Measurements from ENCODE around the gene MYO18B.

Gene MYO18B

DNA sequence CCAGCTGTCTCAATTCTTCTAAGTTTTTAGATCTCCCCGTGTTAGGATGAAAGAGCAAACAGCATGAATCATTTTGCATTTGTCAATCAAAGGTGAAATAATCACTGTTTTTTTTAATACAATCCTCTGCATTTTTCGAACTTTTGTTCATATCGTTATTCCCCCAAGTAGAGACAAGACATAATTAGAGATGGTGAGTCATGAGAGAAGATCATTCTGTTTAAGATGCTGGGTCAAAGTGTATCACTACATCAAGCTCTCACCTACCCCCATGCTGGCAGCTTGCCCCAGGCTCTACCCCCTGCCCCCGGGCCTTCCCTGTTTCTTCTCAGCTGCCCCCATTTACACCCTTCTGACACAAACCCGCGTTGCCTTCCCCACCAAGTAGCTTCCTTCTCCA, 30.5 kb upstream of the MYO18B start:
- no peak for DNase-seq

DNA sequence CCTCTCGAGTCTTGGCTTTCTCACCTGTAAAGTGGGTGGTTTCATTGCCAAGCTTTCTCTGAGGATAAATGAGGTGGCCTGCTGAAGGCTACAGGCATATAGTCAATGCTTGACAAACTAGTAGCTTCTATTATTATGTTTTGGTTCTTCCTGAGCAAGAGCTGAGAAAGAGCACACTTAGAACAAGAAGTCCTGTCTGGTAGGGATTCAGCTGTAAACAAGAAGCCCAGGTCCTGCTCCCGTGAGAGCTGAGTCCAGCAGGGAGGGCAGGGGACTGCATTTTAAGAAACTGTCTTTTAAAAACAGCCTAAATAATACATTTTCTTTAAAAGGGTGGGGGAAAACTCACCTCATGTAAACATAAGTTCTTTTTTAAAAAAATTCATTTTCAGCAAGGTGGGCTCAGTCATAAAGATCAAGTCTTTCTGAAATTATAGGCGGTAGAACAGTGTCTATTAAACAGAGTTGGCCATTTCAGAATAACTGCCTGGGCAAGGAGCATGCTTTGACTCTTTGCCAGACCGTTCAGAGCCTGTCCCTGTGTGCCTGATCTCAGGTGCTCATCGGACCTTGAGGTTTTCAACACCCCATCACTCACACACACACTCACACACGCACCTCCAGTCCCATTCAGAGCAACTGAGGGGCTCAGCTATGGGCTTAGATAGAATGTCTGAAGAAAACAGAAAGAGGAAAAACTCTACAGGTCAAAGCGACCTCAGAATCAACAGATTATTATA, 29.2 kb upstream of the MYO18B start:
- DNase-seq, result no peak

- DNase-seq, result no peak
These were observed 27.9 kb upstream of the MYO18B start for GRCh38 chr22:25714070-25714469.

GRCh38 chr22:25714739-25715138, 27.2 kb upstream of the MYO18B start:
- no peak for DNase-seq

- DNase-seq, result no peak
These were observed 25.4 kb upstream of the MYO18B start for GRCh38 chr22:25716637-25717036.

DNA sequence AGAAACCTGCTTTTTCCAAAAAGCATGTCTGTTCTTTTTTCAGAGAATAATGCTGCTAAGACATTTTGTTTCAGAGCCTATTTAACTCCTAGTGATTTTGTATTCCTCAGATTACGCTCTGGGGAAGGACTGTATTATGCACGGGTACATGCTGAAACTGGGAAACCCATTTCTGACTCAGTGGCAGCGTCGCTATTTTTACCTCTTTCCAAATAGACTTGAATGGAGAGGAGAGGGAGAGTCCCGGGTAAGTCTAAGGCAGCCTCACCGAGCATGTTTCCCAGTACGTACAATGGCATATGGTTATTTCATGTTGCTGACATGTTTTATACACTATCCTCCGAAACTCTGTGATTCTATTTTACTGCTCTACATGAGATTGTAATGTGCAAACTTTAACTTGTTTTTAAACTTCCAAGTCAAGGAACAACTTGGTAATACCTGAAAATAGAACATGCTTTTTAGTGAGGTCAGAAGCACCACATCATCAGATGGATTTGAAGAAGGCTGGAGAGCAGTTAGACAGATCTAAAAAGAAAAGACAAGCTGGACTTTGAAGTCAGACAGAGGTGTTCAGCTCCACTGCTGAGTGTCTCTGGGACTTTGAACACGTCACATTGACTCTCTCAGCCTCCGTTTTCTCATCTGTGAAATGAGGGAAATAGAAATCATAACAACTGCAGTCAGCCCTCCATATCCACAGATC, 23.7 kb upstream of the MYO18B start:
- DNase-seq, result no peak

DNA sequence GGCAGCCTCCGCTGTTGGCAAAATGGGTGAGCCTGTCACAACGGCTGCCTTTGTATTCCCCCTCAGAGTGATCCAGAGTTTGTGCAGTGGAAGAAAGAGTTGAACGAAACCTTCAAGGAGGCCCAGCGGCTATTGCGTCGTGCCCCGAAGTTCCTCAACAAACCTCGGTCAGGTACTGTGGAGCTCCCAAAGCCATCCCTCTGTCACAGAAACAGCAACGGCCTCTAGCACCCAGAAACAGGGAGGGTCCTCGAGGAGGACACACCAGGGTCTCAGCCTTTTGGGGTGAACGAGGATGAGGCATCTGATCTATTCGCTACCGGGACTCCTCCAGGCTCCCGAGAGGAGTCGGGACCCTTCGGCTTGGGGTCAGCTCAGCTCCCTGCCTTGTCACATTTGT, 19.8 kb upstream of the MYO18B start:
- no peak for DNase-seq

GRCh38 chr22:25722626-25723025, 19.4 kb upstream of the MYO18B start:
- DNase-seq, result no peak

- no peak for DNase-seq
These were observed 15.7 kb upstream of the MYO18B start for GRCh38 chr22:25726241-25726640.

DNA sequence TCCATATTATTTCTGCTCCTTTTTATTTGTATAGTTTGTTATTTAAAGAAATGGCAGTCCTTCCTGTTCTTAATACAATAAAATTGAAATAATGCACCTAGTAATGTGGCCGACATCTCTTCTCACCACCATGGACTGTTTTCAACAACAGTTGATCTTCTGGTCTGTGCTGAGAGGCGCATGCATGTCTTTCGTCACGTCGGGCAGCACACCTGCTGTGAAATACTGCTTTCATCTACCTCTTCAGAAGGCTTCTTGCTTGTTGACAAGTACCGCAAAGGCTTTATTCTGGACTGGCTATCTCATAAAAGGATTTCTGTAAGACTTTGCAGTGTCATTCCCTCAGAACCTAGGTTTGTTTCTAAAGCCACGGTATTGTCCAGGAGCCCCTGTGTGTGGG, 13.9 kb upstream of the MYO18B start:
- no peak for DNase-seq

GRCh38 chr22:25729016-25729995, 12.7 kb upstream of the MYO18B start:
- no peak for DNase-seq

DNA sequence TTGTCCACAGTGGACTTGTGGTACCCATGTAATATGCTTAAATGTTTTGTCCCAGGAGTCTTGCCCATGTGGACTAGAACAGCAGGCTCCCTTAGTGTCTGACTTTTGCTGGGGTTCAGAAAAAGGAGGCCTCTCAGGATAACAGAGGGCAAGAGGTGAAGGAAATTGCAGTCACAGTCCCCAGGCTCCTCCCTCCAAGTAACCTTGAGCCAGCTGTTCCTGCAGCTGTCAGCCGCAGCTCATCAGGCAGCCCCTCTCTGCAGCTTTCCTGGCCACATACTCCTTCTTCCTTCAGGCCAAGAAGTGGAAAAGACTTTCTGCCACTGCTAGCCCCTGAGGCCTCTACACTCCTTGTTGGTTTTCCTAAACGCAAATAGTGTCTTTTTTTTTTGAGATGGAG, 6.3 kb upstream of the MYO18B start:
- no peak for DNase-seq

DNA sequence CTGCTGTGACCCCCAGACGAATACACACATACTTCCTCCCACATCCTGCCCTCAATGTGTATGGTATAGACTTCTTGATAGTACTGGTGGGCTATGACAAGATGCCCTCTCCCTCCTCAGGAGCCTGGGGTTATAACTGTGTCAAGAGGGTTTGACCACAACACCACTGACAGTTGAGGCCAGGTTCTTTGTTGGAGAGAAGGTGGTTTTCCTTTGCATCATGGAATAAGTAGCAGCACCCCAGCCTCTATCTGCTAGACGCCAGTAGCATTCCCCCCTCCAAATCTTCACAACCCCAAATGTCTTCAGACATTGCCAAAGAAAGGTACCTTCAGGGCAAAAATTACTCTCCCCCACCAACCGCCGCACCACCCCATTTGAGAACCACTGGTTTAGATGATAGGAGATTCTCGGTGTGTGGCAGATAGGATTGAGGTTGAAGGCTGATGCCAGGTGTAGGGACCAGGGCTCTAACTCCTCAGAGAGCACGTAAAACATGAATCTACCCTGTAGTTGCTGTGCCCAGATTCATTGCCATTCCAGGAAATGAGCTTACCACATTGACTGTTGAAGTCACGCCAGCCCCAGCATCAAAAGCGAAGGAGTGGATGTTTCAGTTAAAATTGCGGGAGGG, 5.5 kb upstream of the MYO18B start:
- no peak for DNase-seq

DNA sequence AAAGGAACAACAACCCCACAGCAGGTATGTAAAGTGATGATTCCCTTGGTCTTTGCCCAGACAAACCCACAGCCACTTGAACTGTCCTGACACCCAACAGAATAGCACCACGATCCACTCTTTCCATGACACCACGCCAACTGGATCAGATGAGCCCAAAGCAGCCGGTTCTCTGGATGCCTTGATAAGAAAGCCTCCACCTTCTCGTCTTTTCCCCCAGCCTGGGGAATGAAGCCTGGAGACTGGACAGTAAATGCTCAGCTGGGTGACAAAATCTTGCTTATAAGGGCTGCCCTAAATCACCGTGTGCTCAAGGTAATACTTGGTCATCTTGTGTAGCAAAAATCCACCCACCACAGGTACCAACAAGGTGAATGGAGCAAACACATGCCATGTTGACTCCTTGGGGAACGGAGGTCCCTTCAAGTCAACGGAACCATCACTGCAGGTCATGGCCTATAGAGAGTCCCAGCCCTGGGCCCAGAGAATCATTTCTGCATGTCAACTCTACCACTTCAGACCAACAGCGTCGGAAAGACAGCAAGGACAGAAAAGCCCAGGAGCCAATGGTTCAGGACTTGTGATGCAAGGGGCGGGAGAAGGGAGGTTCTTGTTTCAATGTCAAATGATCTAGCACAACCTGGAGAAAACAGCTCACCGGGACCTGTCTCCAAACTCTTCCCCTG, 2.2 kb upstream of the MYO18B start:
- no peak for DNase-seq

GRCh38 chr22:25742918-25743708, 1.1 kb downstream of the MYO18B start:
- no peak for DNase-seq

- DNase-seq, result no peak
These were observed 2.7 kb downstream of the MYO18B start for GRCh38 chr22:25744694-25745093.

DNA sequence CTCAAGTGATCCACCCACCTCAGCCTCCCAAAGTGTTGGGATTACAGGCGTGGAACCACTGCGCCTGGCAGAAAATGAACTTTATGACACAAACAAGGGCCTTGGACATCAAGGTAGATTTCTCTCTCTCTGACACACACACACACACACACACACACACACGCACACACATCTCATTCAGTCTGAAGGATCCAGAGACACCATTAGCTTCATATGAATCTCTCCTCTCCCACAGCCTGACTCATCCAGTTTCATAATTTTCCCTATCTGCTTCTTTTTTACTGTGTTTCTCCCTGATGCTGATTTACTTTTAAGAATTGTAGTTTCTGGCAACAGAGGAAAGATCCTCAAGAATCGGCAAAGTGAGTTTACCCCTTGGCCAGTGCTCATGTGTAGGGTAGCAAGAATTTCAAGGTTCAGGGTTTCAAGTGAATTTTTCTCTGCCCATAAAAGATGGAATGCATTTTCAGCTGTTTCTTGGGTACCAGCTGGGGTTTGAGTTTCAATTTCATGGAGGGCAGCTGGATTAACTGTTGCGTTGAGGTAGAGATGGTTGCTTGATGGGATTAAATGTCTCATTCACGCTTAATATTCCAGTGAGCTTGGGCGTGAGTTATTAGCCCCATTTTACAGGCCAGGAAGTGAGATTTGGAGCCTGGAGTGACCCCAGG, 3.5 kb downstream of the MYO18B start:
- DNase-seq, result no peak

DNA sequence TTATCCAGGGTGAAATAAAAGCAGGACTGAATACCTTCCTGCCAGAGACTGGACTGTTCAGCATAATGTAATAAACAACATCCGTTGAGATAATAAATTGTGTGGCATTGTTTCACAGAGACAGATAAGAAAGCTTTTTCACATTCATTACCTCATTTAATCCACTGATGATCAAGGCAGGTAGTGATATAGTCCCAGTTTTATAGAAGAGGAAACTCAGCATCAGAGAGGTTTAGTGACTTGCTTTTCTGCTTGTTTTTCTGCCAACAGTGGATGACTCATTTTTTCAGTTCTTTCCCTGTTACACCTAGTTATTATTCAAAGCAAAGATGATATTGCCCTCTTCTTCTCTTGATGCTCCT, 4.0 kb downstream of the MYO18B start:
- DNase-seq, result no peak

DNA sequence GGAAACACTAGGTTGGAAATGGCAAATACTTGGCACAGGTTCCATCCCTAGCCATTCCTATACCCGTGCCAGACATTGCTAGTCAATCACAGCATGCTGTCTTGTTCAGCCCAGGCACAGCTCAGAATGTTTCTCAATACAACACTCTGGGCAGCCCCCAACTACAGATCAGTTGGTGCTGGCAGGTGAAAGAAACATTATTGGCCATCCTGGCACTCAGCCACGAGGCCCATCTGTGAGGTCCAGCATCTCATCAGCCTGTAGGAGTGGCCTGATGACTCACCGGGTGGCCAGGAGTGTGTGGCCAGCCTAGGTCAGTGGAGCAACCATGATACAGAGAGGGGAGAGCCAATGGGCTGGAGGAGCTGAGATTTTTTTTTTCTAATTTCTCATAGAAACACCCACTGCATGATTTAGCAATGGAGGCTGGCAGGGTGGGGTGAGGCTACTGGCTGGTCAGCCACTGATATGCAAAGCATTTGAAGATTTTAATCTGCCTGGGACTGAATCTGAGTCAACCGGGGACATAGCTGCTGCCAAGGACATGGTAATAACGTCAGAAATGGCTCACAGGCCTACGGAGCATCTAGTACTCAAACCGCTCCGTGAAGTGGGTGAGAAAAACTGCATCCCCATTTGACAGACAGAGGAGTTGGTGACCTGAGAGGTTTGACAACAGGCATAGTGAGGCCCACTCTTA, 5.4 kb downstream of the MYO18B start:
- no peak for DNase-seq
